ENCODE results near the gene BEX3.
A peak's percentile ranks its signal among the peaks of the same experiment; 100 is the strongest.

The BEX3 gene

DNA sequence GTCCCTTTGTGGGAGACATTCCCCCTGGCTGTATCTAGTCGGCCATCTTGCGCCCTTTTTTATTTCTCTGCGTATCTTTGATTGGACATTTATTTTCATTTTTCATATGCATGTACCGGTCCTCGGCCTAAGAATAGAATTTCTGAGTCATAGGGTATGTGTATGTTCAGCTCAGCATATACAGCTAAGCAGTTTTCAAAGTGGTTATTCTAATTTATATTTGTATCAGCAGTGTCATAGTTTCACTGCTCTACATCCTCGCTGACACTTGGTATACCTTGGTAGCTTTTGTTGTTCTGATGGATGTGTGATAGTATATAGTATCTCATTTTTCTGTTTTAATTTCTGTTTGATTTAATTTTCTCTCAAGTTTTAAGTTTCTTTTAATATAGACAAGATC, 38.7 kb downstream of the BEX3 start:
- DNase-seq: no peak
- intact Hi-C loops (cut with DNase I): no loop called here

GRCh38 chrX:103415528-103415927, 39.2 kb downstream of the BEX3 start:
- intact Hi-C loops (cut with DNase I): no loop called here
- DNase-seq: no peak

DNA sequence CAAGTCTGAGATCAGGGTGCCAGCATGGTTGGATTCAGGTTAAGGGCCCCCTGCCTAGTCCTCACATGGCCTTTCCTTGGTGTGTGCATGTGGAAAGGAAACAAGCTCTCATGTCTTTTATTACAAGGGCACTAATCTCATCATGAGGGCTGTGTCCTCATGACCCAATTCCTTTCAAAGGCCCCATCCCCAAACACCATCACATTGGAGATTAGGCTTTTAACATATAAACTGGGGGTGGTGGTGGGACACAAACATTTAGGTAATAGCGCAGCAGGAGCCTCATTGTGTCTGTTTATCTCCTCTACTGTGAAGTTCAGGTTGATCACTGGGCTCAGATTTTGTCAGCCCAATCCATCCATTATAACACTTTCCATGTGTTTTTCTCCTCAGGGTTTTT, 41.0 kb downstream of the BEX3 start:
- DNase-seq: no peak
- intact Hi-C loops (cut with DNase I): no loop called here

GRCh38 chrX:103417933-103418332, 41.6 kb downstream of the BEX3 start:
- DNase-seq: no peak
- intact Hi-C loops (cut with DNase I): no loop called here

DNA sequence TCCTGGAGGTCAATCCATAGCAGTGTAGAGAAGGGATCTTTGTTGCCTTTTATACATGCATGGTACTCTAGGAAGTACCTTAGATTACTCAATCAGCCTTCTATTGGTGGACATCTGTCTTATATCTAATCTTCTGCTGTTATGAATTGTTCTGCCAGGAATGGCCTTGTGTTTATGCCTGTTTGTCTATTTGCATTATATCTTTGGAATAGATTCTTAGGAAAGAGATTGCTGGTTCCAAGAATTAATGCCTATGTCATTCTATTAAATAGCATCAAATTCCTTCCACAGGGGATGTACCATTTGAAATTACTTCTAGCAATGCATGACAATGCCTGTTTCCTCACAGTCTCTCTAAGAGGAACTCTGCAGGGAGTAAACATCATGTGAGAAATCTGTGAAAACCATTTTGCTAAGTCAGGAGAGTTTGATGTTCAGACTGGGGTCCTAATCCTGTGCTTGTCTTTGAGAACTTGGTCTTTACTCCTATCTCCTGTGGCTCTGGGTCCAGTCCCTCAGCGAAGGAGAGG, 42.5 kb downstream of the BEX3 start:
- DNase-seq: no peak
- intact Hi-C loops (cut with DNase I): no loop called here

DNA sequence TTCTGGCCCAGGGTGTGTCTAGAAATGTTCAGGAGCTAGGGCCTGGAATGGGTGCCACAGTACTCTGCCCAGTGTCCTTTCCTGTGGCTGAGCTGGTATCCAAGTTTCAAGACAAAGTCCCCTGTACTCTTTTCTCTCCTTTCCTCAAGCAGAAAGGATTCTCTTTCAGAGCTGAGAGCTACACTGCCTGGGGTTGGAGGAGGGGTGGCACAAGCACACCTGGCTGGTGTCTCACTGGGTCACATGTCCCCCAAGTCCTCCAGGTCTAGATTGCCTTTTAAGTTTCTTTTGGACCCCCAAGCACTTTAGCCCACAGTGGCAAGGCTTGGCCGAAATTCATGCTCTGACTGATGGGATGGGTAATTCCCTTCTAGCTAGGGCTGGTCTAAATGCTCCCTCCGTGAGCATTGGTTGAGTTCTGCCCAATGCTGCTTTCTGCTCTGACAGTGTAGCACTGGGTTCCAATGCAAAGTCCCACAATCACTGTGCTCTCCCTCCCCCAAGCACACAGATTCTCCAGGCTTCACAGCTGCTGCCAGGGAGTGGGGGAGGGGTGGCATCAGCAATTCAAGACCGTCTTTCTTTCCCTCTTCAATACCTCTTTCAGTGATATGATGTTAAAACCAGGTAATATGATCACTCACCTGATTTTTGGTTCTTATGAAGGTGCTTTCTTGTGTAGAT, 47.8 kb downstream of the BEX3 start:
- intact Hi-C loops (cut with DNase I): no loop called here
- DNase-seq: peak in 15 of 42 donors; percentile 6 to 50 (median 24)

All from head of caudate nucleus (tissue), 42 donors.